Measurements from ENCODE around the gene IGLL1.
"Not testable (repeated sequence)": the region's sequence is repeated elsewhere in the genome, so short reads cannot be mapped to it uniquely, and the experiment has no call there.

The IGLL1 gene

DNA sequence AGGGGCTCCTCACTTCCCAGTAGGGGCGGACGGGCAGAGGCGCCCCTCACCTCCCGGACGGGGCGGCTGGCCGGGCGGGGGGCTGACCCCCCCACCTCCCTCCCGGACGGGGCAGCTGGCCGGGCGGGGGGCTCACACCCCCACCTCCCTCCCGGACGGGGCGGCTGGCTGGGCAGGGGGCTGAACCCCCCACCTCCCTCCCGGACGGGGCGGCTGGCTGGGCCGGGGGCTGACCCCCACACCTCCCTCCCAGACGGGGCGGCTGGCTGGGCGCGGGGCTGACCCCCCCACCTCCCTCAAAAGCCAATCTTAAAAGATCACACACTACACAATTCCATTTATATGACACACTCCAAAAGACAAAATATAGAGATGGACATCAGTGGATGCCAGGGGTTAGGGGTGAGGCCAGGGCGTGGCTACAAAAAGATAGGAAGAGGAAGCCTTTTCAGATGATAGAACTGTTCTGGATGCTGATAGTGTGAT lies 19.0 kb downstream of the IGLL1 start:
- DNase-seq: not testable (repeated sequence)

GRCh38 chr22:23560215-23560614 lies 19.9 kb downstream of the IGLL1 start:
- DNase-seq: not testable (repeated sequence)

GRCh38 chr22:23557467-23557866 lies 22.6 kb downstream of the IGLL1 start:
- no peak for DNase-seq

DNA sequence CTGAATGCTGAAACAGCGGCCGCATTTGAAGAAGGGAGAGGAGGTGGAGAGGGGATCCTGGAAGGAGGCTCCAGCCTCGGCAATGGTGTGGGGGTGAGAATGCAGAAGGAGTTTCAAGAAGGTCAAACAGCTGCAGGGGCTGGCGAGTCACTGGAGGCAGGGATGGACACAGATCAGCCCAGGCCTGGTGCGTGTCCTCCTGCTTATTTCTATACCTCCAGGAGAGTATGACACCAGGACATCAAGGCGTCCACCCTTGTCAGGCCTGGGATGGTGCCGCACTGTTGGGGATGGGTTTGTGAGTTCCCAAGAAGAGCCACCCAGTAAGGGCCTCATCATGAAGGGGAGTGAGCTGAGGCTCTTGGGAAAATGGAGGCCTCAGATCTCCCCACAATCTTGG lies 23.1 kb downstream of the IGLL1 start:
- no peak for DNase-seq

- no peak for DNase-seq
Measured at GRCh38 chr22:23556026-23556620, 24.0 kb downstream of the IGLL1 start.

DNA sequence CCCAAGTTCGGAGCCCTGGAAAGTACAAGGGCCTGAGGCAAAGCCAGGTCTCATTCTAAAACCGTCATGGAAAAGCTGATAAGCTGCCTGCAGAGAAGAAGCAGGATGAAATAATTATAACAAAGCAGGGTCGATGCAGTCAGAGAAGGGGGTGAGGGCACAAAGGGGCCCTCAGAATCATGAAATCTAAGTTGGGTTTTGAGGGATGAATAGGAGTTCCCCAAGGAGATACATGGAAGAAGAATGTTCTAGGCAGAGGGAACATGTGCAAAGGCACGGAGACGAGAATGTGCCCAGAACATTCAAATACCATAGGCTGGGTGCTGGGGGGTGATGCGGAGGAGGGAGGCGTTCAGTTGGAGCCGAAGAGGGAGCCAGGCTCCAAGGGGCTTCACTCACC lies 25.0 kb downstream of the IGLL1 start:
- DNase-seq: no peak

DNA sequence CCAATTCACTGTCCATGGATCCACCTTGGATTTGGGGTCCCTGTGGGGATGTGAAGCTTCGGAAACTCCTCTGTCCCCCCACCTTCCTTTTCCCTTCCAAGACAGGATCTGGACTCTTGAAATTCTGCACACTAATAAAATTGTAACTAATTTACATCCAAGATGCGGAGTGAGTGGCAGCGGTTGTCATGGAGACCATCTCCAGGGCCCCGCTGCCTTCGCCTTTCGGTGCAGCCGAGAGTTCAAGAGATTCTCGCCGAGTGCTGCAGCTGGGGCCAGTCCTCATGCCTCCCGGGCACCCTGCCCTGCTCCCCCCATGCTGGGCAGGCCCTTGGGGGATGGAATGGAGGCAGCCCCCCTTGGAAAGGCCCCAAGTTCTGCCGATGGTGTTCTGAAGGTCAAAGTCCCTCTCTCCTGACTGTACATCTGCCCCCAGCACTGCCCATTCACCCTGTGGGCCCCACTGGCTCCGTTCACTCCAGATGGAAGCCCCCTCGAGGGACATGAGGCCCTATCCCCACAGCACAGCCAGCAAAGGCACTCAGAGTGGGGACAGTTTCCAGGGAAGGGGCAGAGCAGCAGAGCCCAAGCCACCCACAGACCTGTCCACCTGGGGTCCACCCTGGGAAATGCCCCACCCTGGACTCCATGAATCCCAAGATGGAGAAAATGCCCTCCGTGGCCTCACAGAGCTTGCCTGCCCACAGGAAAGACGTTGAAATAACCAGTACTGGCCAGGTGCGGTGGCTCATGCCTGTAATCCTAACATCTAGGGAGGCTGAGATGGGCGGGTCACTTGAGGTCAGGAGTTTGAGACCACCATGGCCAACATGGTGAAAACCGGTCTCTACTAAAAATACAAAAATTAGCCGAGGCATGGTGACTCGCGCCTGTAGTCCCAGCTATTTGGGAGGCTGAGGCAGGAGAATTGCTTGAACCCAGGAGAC lies 25.9 kb downstream of the IGLL1 start:
- no peak for DNase-seq

DNA sequence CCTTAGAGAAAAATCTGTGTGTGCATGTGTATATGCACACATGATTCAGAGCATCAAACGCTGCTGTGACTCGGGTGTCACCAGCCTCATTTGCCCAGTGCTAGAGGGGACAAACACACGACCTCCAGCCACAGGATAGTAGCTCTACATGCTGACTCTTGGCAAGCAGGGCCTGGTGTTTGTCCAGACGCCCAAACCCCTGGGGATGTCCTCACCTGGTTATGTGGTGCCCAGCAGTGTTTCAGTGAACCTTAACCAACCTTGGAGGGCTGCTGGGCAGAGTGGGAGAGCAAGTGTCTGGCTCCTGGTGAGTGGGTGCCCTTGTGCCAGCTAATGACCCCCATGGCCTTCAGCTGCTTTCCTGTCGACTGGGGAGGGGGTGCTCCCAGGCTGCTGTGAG lies 26.7 kb downstream of the IGLL1 start:
- no peak for DNase-seq

- no peak for DNase-seq
Measured at GRCh38 chr22:23552573-23552972, 27.5 kb downstream of the IGLL1 start.

DNA sequence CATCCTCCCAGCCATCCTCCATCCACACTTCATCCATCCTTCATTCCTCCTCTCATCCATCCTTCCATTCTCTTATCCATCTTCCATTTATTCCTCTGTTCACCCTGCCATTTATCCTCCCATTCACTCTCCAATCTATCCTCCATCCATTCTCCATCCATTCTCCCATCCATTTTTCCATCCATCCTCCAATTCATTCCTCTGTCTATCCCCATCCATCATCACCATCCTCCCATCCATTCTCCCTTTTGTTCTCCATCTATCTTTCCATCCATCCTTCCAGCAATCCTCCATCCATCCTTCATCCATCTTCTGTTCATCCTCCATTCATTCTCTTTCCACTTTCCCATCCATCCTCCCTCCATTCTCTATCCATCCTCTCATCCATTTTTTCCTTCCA lies 28.7 kb downstream of the IGLL1 start:
- DNase-seq: no peak

GRCh38 chr22:23550049-23550650 lies 29.9 kb downstream of the IGLL1 start:
- DNase-seq: no peak

GRCh38 chr22:23549198-23549595 lies 30.9 kb downstream of the IGLL1 start:
- DNase-seq: no peak

- no peak for DNase-seq
Measured at GRCh38 chr22:23548501-23549197, 31.4 kb downstream of the IGLL1 start.

DNA sequence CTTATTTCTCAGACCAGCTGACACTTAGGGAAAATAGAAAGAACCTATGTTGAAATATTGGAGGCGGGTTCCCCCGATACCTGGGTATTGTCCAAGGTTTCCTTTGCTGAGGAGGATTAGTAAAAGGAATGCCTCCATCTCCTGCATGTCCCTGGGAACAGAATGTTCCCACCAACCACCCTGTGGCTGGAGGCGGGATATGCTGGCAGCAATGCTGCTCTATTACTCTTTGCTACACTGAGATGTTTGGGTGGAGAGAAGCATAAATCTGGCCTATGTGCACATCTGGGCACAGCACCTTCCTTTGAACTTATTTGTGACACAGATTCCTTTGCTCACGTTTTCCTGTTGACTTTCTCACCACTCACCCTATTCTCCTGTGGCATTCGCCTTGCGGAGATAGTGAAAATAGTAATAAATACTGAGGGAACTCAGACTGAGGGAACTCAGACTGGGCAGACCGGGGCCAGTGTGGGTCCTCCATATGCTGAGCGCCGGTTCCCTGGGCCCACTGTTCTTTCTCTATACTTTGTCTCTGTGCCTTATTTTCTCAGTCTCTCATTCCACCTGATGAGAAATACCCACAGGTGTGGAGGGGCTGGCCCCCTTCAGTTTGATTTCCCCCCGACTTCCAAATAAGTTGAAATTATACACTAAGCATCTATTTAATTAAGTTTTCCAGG lies 32.1 kb downstream of the IGLL1 start:
- no peak for DNase-seq

DNA sequence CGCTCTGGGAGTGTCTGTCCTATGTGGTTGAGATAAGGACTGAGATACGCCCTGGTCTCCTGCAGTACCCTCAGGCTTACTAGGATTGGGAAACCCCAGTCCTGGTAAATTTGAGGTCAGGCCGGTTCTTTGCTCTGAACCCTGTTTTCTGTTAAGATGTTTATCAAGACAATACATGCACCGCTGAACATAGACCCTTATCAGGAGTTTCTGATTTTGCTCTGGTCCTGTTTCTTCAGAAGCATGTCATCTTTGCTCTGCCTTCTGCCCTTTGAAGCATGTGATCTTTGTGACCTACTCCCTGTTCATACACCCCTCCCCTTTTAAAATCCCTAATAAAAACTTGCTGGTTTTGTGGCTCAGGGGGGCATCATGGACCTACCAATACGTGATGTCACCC lies 32.7 kb downstream of the IGLL1 start:
- not testable (repeated sequence) for DNase-seq

DNA sequence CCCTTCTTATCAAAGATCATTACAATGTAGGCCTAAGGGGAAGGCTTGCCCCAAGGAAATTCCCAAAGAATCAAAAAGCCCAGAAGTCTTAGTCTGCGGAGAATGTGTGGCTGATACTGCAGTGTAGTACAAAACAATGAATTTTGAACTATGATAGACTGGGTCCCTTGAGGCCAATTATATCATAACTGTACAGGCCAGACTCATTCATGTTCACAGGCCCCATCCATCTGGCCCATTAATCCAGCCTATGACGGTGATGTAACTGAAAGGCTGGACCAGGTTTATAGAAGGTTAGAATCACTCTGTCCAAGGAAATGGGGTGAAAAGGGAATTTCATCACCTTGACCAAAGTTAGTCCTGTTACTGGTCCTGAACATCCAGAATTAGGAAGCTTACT lies 35.2 kb downstream of the IGLL1 start:
- no peak for DNase-seq

DNA sequence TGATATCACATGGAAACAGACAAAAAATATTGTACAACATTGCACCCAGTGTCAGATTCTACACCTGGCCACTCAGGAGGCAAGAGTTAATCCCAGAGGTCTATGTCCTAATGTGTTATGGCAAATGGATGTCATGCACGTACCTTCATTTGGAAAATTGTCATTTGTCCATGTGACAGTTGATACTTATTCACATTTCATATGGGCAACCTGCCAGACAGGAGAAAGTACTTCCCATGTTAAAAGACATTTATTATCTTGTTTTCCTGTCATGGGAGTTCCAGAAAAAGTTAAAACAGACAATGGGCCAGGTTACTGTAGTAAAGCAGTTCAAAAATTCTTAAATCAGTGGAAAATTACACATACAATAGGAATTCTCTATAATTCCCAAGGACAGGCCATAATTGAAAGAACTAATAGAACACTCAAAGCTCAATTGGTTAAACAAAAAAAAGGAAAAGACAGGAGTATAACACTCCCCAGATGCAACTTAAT lies 36.5 kb downstream of the IGLL1 start:
- not testable (repeated sequence) for DNase-seq

- DNase-seq: no peak
Measured at GRCh38 chr22:23542933-23543332, 37.2 kb downstream of the IGLL1 start.

- DNase-seq: not testable (repeated sequence)
Measured at GRCh38 chr22:23542391-23542790, 37.7 kb downstream of the IGLL1 start.

DNA sequence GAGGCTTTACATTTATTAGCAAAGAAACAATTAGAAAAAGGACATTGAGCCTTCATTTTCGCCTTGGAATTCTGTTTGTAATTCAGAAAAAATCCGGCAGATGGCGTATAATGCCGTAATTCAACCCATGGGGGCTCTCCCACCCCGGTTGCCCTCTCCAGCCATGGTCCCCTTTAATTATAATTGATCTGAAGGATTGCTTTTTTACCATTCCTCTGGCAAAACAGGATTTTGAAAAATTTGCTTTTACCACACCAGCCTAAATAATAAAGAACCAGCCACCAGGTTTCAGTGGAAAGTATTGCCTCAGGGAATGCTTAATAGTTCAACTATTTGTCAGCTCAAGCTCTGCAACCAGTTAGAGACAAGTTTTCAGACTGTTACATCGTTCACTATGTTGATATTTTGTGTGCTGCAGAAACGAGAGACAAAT lies 38.2 kb downstream of the IGLL1 start:
- not testable (repeated sequence) for DNase-seq

- not testable (repeated sequence) for DNase-seq
Measured at GRCh38 chr22:23540837-23541236, 39.3 kb downstream of the IGLL1 start.

GRCh38 chr22:23539839-23540198 lies 40.3 kb downstream of the IGLL1 start:
- not testable (repeated sequence) for DNase-seq
